ENCODE measurements around the gene VARS2. TPM values are rescaled to one million over a fixed set of nuclear protein-coding genes. Genes with fewer than 3 reads are reported as not detected.

VARS2 gene
- polyA plus RNA-seq, 1 of the 3 experiments (the other 2 are of a cell fraction) = 31.2 TPM

GRCh38 chr6:30945281-30945680, 31.2 kb downstream of the VARS2 start:
- Histone ChIP-seq H3K9me2 (no peaks in the 10 kb centered on the region), H3K9me3 (no peaks in the 10 kb centered on the region), H3K36me3 (replicated peaks in 1 of 2; ENCODE audit: control insufficient read depth in 1 of 2, insufficient read depth in 2 of 2, low read length in 1 of 2) (no peaks in the 10 kb centered on the region), H3K4me2 (no peak overlapping the region), H4K20me1 (ENCODE audit: insufficient read depth) (no peaks in the 10 kb centered on the region), H3F3A (replicated peaks; ENCODE audit: insufficient read depth) (no peaks in the 10 kb centered on the region), H3K27me3 (ENCODE audit: insufficient read depth) (peaks cover 29% of the 10 kb centered on the region; the same call in 1 of the 2 replicates), H3K4me1 (ENCODE audit: control insufficient read depth in 1 of 2, insufficient read depth in 2 of 2, low read depth in 1 of 2, low read length in 1 of 2) (peaks cover 0 to 4% of the 10 kb centered on the region in 2 experiments; a peak in 1 of 4 replicates), H3K27ac (ENCODE audit: low read depth in 2 of 2, low read length in 1 of 2) (no peak overlapping the region), H3K9ac (no peak overlapping the region), H2AFZ (ENCODE audit: low read depth) (no peak overlapping the region), H3K79me2 (ENCODE audit: insufficient read depth) (no peaks in the 10 kb centered on the region), H3K4me3 (ENCODE audit: low read depth in 2 of 2, low read length in 1 of 2) (no peak overlapping the region)
- POLR2A ChIA-PET = no interaction called here
- CTCF ChIA-PET = interaction anchor here (1.4 kb wide), 1 partner anchor 30 kb away, joined by 4 read pairs; no protein-coding TSS in a partner anchor
- WGBS (ENCODE audit: low lambda C conversion rate) = 36% methylated on average over 5 of the region's 5 CpGs
- TF ChIP-seq ELF1 (IDR thresholded peaks at IDR 0.05) (no peak), TEAD4 (IDR thresholded peaks at IDR 0.05; ENCODE audit: borderline replicate concordance, insufficient read depth) (no peak), RAD21 (IDR thresholded peaks at IDR 0.05; ENCODE audit: low read length) (no peak), RFX5 (IDR thresholded peaks at IDR 0.05; ENCODE audit: low read length) (no peak), ZBTB33 (IDR thresholded peaks at IDR 0.05; ENCODE audit: borderline replicate concordance, low read depth) (no peak), NRF1 (IDR thresholded peaks at IDR 0.05; ENCODE audit: low read depth, low read length) (no peak)
- DNase-seq = no peak

- H3K9me2 ChIP-seq = no peaks in the 10 kb centered on the region
- no peaks in the 10 kb centered on the region for H3K79me2 ChIP-seq (ENCODE audit: insufficient read depth)
- no peak overlapping the region for H2AFZ ChIP-seq (ENCODE audit: low read depth)
- DNase-seq = no peak
- H3K9me3 ChIP-seq = no peaks in the 10 kb centered on the region
- H3K4me3 ChIP-seq (ENCODE audit: low read depth in 2 of 2, low read length in 1 of 2) = no peak overlapping the region
- no peaks in the 10 kb centered on the region for H4K20me1 ChIP-seq (ENCODE audit: insufficient read depth)
- H3K27me3 ChIP-seq (ENCODE audit: insufficient read depth) = peaks cover 29% of the 10 kb centered on the region; the same call in 1 of the 2 replicates
- no peak overlapping the region for H3K4me2 ChIP-seq
- H3K36me3 ChIP-seq (replicated peaks in 1 of 2; ENCODE audit: control insufficient read depth in 1 of 2, insufficient read depth in 2 of 2, low read length in 1 of 2) = no peaks in the 10 kb centered on the region
- H3F3A ChIP-seq (replicated peaks; ENCODE audit: insufficient read depth) = no peaks in the 10 kb centered on the region
- 34% methylated on average over 4 of the region's 4 CpGs for WGBS (ENCODE audit: low lambda C conversion rate)
- H3K9ac ChIP-seq = no peak overlapping the region
- H3K4me1 ChIP-seq (ENCODE audit: control insufficient read depth in 1 of 2, insufficient read depth in 2 of 2, low read depth in 1 of 2, low read length in 1 of 2) = peaks cover 0 to 3% of the 10 kb centered on the region in 2 experiments; a peak in 1 of 4 replicates
- H3K27ac ChIP-seq (ENCODE audit: low read depth in 2 of 2, low read length in 1 of 2) = no peak overlapping the region
- ChIA-PET CTCF (interaction anchor here (1.0 kb wide), 2 partner anchors 10 to 62 kb away, joined by 3 read pairs; no protein-coding TSS in a partner anchor), POLR2A (no interaction called here)
- TF ChIP-seq USF2 (IDR thresholded peaks at IDR 0.05; ENCODE audit: borderline replicate concordance, low read depth, low read length) = no peak
- no peak for TF ChIP-seq NFIC (IDR thresholded peaks at IDR 0.05; ENCODE audit: borderline replicate concordance)
- no peak for TF ChIP-seq TAF1 (IDR thresholded peaks at IDR 0.05; ENCODE audit: borderline replicate concordance, low read depth, low read length)
- TF ChIP-seq POLR2AphosphoS5 (IDR thresholded peaks at IDR 0.05; ENCODE audit: low read depth, low read length) = no peak
- no peak for TF ChIP-seq CHD2 (IDR thresholded peaks at IDR 0.05; ENCODE audit: low read length, partially characterized antibody)
- TF ChIP-seq REST (IDR thresholded peaks at IDR 0.05; ENCODE audit: low read depth, low read length) = no peak
- TF ChIP-seq CTCF (IDR thresholded peaks at IDR 0.05) = no peak
- no peak for TF ChIP-seq FOSL2 (IDR thresholded peaks at IDR 0.05; ENCODE audit: borderline replicate concordance, low read depth)
- TF ChIP-seq RCOR1 (IDR thresholded peaks at IDR 0.05; ENCODE audit: low read length) = no peak
- TF ChIP-seq MEF2A (IDR thresholded peaks at IDR 0.05; ENCODE audit: borderline replicate concordance, low read depth) = no peak
- no peak for TF ChIP-seq TEAD4 (IDR thresholded peaks at IDR 0.05; ENCODE audit: borderline replicate concordance, insufficient read depth)
- no peak for TF ChIP-seq USF1 (IDR thresholded peaks at IDR 0.05; ENCODE audit: borderline replicate concordance, low read depth)
These were observed 33.2 kb downstream of the VARS2 start for GRCh38 chr6:30947231-30947630.
